Forelimb muscle (tissue), 1 donor: ENCODE measurements around the gene SDK2. TPM values are rescaled to one million over a fixed set of nuclear protein-coding genes. Genes with fewer than 3 reads are reported as not detected.

Source experiments
- DNase-seq: peaks from one replicate; pipeline ENCODE4 v3.0.0-alpha.2; 2013; ENCODE audit warnings: low read depth
- polyA plus RNA-seq: library from polyadenylated mRNA; unstranded; fragments of 120-200 nt; gene quantifications from one replicate; pipeline ENCODE4 v1.2.1, GENCODE V29; 2013; ENCODE audit not compliant: insufficient read length

SDK2 gene
- polyA plus RNA-seq, 1 donor = 27.2 TPM

- DNase-seq = no peak
Observed at GRCh38 chr17:73510981-73511718, 133.1 kb downstream of the SDK2 start.

- no peak for DNase-seq
Observed at GRCh38 chr17:73508931-73509605, 135.2 kb downstream of the SDK2 start.

GRCh38 chr17:73508057-73508930 is 136.0 kb downstream of the SDK2 start:
- DNase-seq = no peak

- DNase-seq = no peak
Observed at GRCh38 chr17:73506470-73507435, 137.5 kb downstream of the SDK2 start.

GRCh38 chr17:73503560-73503959 is 140.7 kb downstream of the SDK2 start:
- no peak for DNase-seq

- no peak for DNase-seq
Observed at GRCh38 chr17:73500414-73500999, 143.7 kb downstream of the SDK2 start.

GRCh38 chr17:73498886-73499554 is 145.2 kb downstream of the SDK2 start:
- DNase-seq = no peak

- DNase-seq = no peak
Observed at GRCh38 chr17:73498176-73498575, 146.1 kb downstream of the SDK2 start.

- no peak for DNase-seq
Observed at GRCh38 chr17:73497721-73498120, 146.5 kb downstream of the SDK2 start.

GRCh38 chr17:73496232-73496631 is 148.0 kb downstream of the SDK2 start:
- DNase-seq = no peak

- no peak for DNase-seq
Observed at GRCh38 chr17:73495641-73496040, 148.6 kb downstream of the SDK2 start.

GRCh38 chr17:73494950-73495349 is 149.3 kb downstream of the SDK2 start:
- DNase-seq = no peak

GRCh38 chr17:73493956-73494926 is 150.0 kb downstream of the SDK2 start:
- DNase-seq = no peak

GRCh38 chr17:73492821-73493814 is 151.1 kb downstream of the SDK2 start:
- DNase-seq = no peak

- DNase-seq = no peak
Observed at GRCh38 chr17:73492125-73492820, 152.0 kb downstream of the SDK2 start.

- no peak for DNase-seq
Observed at GRCh38 chr17:73491648-73492047, 152.6 kb downstream of the SDK2 start.

- no peak for DNase-seq
Observed at GRCh38 chr17:73490851-73491250, 153.4 kb downstream of the SDK2 start.
